Activated CD4-positive, CD25-positive, alpha-beta regulatory T cell treated with anti-CD3 and anti-CD28 coated beads, Interleukin-2, amount 50 U/mL, for 16 hours (primary cell): ENCODE measurements around the gene UMOD.

ENCODE experiments used
- DNase-seq: peaks from one replicate; pipeline ENCODE4 v3.0.0-alpha.2; 2020; ENCODE audit warnings: low read depth, low spot score

UMOD gene

GRCh38 chr16:20364051-20364450 lies 11.5 kb upstream of the UMOD start:
- no peak for DNase-seq

- DNase-seq, result no peak
These were observed 10.7 kb upstream of the UMOD start for GRCh38 chr16:20363191-20363590.

DNA sequence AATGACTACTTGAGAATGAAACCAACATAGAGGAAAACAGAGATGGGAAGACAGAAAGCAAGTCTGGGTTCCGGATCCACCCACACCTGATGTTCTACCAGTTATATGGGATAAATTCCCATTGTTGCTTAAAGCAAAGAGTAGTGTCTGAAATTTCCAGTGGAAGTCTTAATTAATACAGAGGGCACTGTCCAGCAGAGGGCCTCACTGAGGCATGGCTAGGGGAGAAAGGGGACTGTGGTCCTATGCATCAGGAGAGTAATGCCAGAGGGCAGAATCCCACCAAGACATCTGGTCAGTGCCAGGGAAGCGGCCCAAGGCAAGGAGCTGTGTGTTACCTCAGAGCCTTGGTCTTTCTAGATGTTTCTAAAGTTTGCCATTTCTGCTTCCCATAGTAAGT lies 7.5 kb upstream of the UMOD start:
- DNase-seq, result no peak

GRCh38 chr16:20355114-20355782 lies 2.7 kb upstream of the UMOD start:
- DNase-seq, result no peak

DNA sequence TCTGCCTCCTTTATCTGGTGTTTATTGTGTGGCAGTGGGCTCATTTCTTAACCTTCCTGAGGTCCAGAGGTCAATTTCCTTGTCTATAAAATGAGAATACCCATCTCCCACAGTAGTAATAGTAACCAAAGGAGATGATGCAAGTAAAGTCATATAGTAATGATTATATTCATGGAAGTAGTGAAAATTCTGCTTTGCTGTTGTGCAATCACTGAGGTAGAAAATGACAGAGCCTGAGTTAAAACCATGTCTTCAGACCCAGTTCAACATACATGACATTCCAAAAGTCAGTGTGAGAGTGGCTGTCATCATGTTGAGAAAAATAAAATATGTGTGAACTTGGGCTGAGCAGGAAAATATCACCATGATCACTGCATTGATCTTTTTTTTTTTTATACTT lies 864 bp upstream of the UMOD start:
- no peak for DNase-seq

DNA sequence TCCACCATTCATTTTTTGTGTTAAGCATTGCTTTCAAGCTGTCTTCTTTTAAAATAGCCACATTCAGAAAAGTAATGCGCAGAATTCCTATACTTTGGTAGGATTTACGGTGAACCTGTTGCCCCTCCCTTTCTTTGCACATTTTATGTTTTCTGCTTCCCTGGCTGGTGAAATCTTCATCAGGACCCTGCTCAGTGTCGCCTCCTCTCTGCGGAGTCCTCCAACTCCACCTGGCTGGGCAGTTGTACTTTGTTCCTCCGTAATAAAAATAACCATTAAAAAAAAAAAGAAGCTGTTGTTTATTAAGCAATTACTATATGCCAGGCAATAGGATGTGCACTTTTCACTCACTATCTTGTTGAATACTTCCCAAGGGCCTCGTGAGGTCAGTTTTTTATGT lies 2.9 kb downstream of the UMOD start:
- DNase-seq, result no peak

GRCh38 chr16:20348365-20349185 lies 3.9 kb downstream of the UMOD start:
- no peak for DNase-seq

DNA sequence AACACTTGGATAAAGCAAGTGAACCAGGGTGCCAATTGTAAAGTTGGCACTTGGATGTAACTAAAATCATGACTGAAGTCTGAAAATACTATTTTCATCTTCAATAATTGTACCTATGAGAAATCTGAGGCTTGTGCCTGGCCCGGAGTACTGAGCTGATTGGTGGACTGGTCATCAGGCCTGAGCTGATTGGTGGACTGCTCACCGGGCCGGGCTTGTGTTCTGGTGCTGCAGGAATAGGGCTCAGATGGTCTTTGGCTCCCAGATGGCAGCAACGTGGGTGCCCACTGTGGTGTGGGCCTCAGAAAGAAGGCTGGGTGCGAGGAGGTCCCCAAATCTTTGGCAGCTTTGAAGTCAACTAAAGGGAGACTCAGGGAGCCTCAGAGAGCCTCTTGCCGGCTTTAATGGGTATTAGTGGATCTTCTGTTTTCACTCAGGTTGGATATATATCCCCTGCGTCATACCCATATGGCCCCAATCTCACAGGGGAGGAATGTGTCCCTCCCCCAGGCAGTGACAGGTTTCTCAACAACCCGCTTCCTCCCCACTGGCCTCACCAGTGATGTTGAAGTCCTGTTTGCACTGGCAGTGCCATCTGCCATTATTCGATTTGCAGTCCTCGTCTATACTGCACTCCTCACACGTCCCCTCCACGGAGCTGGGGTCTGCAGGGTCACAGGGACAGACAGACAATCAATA lies 4.7 kb downstream of the UMOD start:
- DNase-seq, result no peak

GRCh38 chr16:20344611-20345010 lies 7.9 kb downstream of the UMOD start:
- DNase-seq, result no peak

GRCh38 chr16:20339744-20340143 lies 12.8 kb downstream of the UMOD start:
- DNase-seq, result no peak

GRCh38 chr16:20336955-20337354 lies 15.6 kb downstream of the UMOD start:
- no peak for DNase-seq

- no peak for DNase-seq
These were observed 18.1 kb downstream of the UMOD start for GRCh38 chr16:20334396-20334795.

GRCh38 chr16:20333120-20333519 lies 19.4 kb downstream of the UMOD start:
- DNase-seq, result no peak

- DNase-seq, result no peak
These were observed 20.1 kb downstream of the UMOD start for GRCh38 chr16:20332411-20332810.

- DNase-seq, result no peak
These were observed 20.9 kb downstream of the UMOD start for GRCh38 chr16:20331635-20332034.

DNA sequence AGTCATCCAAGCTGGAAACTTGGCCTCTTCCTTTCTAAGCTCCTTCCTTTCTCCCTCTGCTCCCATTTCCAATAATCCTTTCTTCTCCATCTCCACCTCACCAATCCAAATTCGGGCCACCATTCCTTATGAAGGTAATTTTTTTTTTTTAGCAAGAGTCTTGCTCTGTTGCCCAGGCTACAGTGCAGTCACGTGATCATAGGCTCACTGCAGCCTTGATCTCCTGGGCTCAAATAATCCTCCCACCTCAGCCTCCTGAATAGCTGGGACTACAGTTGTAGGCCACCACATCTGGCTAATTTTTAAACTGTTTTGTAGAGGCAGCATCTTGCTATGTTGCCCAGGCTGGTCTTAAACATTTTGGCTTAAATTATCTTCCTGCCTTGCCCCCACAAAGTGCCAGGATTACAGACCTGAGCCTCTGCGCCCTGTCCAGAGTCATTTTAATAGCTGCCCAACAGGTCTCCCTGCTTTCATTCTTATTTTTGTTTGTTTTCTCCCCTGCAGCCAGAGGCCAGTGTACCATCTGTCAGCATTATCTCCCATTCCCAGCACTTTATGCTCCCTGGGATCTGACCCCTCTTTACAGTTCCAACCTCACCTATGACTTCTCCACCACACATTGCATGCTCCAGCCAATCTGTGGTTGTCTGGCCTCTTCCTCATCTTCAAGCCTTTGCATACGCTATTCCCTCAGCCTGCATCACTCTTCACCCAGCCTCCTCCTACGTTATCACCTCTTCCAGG lies 22.9 kb downstream of the UMOD start:
- DNase-seq, result no peak

- no peak for DNase-seq
These were observed 25.0 kb downstream of the UMOD start, which contains the start of gene GP2 for GRCh38 chr16:20327444-20328041. Gene GP2, minus strand, starts transcription at chr16:20327513. Its CDS starts 1,082 bp downstream, at chr16:20326431.

DNA sequence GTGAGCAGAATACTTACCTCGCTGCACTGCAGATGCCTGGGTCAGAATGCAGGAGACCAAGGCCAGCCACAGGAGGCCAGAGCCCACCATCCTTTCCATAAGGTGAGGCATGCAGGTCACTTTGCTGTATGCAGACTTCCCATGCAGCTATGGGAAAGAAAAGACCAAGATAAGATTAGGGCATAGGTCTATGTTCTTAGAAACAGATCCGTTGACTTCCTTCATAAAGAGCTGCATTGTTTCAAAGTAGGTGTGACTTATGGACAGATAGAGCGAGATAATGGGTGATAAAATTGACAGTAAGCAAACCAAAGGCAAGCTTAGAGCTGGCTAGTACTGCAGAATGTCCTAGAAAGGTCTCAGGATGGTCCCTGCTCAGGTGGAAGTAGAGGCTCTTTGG lies 26.2 kb downstream of the UMOD start:
- DNase-seq, result no peak

DNA sequence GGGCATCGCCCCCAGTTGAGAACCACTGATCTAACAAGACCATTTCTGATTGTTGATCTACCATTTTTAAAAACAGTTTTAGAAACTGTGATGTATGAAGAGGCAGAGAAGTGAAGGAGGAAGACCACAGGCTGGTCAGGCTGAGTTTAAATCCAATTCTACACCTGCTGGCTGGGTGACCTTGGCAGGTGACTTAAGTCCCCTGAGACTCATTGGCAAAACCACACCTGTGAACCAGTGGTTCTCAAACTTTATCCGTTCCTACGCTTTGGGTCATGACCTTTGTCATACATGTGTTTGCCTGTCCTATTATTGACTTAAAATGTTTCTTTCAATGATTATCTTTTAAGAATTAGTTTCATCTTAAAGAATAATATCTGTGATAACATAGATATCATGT lies 27.5 kb downstream of the UMOD start:
- DNase-seq, result no peak

DNA sequence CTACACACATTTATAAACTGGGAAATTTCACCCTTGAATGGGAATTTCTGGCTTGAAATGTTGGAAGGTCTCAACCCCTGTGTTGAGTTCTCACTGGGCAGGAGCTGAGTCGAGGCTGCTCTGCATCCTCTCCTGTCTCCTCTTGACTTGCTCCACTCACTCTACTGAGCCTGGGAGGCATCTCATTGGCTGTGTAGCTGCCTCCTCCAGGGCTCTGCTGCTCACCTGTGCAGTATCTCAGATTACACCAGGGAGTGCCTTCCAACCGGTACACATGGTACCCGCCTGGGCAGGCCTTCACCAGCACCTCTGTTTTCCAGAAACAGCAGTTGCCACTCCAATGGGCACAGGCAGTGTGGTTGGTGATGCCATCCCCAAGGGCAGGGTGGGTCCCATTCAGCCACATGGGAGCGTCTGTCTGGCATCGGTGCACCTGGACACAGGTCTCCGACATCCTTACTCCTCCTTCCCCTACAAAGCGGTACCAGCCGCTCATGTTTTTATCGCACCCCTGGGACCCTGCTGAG lies 28.9 kb downstream of the UMOD start:
- DNase-seq, result no peak

DNA sequence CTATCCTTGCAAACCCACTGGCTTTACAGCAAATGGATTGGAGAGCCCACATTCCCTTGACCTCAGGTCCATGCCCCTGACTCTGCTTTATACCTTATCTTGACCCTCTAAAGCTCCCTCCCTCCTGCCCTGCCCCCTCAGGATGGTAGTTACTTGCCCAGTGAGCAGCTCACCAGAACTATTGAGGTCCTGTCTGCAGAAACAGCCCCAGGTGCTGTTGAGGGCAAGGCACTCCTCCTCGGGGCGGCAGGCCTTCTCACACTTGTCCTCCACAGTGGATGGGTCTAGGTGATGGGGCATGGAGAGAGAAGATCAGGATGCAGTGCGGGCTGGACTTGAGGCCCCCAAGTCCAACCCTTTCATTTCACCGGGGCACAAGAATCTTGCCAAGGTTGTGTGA lies 29.8 kb downstream of the UMOD start:
- no peak for DNase-seq
